HUES6 (cell line): Measurements from ENCODE around the gene PVRIG.
"Not testable (repeated sequence)": the region's sequence is repeated elsewhere in the genome, so short reads cannot be mapped to it uniquely, and the experiment has no call there.

Experiments
- H3K27ac ChIP-seq: 2 replicates; pipeline ENCODE4 v1.7.0; 2013; ENCODE audit warnings: low read depth, mild to moderate bottlenecking, low read length, inconsistent platforms
- H3K27me3 ChIP-seq: 2 replicates; pipeline ENCODE4 v1.6.1; 2013; ENCODE audit warnings: low read length; ENCODE audit not compliant: control insufficient read depth, insufficient read depth
- H3K36me3 ChIP-seq: 2 replicates; pipeline ENCODE4 v1.6.1; 2013; ENCODE audit warnings: low read length; ENCODE audit not compliant: control insufficient read depth, insufficient read depth
- H3K4me1 ChIP-seq: 2 replicates; pipeline ENCODE4 v1.6.1; 2013; ENCODE audit warnings: low read length; ENCODE audit not compliant: control insufficient read depth, insufficient read depth
- H3K4me3 ChIP-seq: 2 replicates; pipeline ENCODE4 v1.5.1; 2013; ENCODE audit warnings: low read depth, low read length
- H3K9ac ChIP-seq: one replicate; pipeline ENCODE4 v1.6.1; 2013; ENCODE audit warnings: mild to moderate bottlenecking, low read length
- H3K9me3 ChIP-seq: 2 replicates; pipeline ENCODE4 v1.6.1; 2013; ENCODE audit warnings: low read depth, low read length; ENCODE audit not compliant: control insufficient read depth, insufficient read depth

The PVRIG gene

GRCh38 chr7:100180084-100180483 is 39.7 kb upstream of the PVRIG start:
- not testable (repeated sequence) for H3K27ac ChIP-seq, H3K9ac ChIP-seq, H3K9me3 ChIP-seq, H3K4me3 ChIP-seq, H3K36me3 ChIP-seq
- Histone ChIP-seq H3K27me3 (peaks cover 16% of the 10 kb centered on the region), H3K4me1 (peaks cover 17% of the 10 kb centered on the region)

- not testable (repeated sequence) for H3K36me3 ChIP-seq, H3K4me3 ChIP-seq, H3K27ac ChIP-seq, H3K9me3 ChIP-seq, H3K9ac ChIP-seq
- peaks cover 16% of the 10 kb centered on the region; the same call in 1 of the 2 replicates for H3K27me3 ChIP-seq
- H3K4me1 ChIP-seq: peaks cover 13% of the 10 kb centered on the region; the same call in 1 of the 2 replicates
Observed at GRCh38 chr7:100182616-100183015, 37.1 kb upstream of the PVRIG start.

- not testable (repeated sequence) for H3K9me3 ChIP-seq, H3K4me3 ChIP-seq, H3K27ac ChIP-seq, H3K36me3 ChIP-seq, H3K9ac ChIP-seq
- Histone ChIP-seq H3K4me1 (peaks cover 13% of the 10 kb centered on the region; the same call in 1 of the 2 replicates), H3K27me3 (peaks cover 11% of the 10 kb centered on the region; the same call in 1 of the 2 replicates)
Observed at GRCh38 chr7:100183090-100183489, 36.7 kb upstream of the PVRIG start.

- no peak overlapping the region for H3K9ac ChIP-seq
- no peak overlapping the region for H3K27ac ChIP-seq
- H3K4me1 ChIP-seq: peaks cover 13% of the 10 kb centered on the region; the same call in 1 of the 2 replicates
- H3K9me3 ChIP-seq: no peaks in the 10 kb centered on the region
- H3K36me3 ChIP-seq: no peaks in the 10 kb centered on the region
- H3K4me3 ChIP-seq: no peak overlapping the region
- H3K27me3 ChIP-seq: no peaks in the 10 kb centered on the region
Observed at GRCh38 chr7:100185726-100186125, 34.0 kb upstream of the PVRIG start.

GRCh38 chr7:100189061-100189460 is 30.7 kb upstream of the PVRIG start:
- H3K27ac ChIP-seq: no peak overlapping the region

GRCh38 chr7:100190048-100190711 is 29.6 kb upstream of the PVRIG start:
- no peaks in the 10 kb centered on the region for H3K36me3 ChIP-seq
- H3K27me3 ChIP-seq: no peaks in the 10 kb centered on the region
- H3K27ac ChIP-seq: no peak overlapping the region
- no peak overlapping the region for H3K4me3 ChIP-seq
- H3K9ac ChIP-seq: no peak overlapping the region
- no peaks in the 10 kb centered on the region for H3K4me1 ChIP-seq
- H3K9me3 ChIP-seq: no peaks in the 10 kb centered on the region

More at GRCh38 chr7:100189061-100189460, 30.7 kb upstream of the PVRIG start:
- Histone ChIP-seq H3K9me3 (no peaks in the 10 kb centered on the region), H3K27me3 (no peaks in the 10 kb centered on the region), H3K4me3 (no peak overlapping the region), H3K9ac (no peak overlapping the region), H3K36me3 (no peaks in the 10 kb centered on the region), H3K4me1 (no peaks in the 10 kb centered on the region)

GRCh38 chr7:100191775-100192174 is 28.0 kb upstream of the PVRIG start:
- no peaks in the 10 kb centered on the region for H3K36me3 ChIP-seq
- H3K27ac ChIP-seq: no peak overlapping the region
- H3K4me1 ChIP-seq: no peaks in the 10 kb centered on the region
- no peak overlapping the region for H3K9ac ChIP-seq
- no peaks in the 10 kb centered on the region for H3K27me3 ChIP-seq
- H3K9me3 ChIP-seq: no peaks in the 10 kb centered on the region
- no peak overlapping the region for H3K4me3 ChIP-seq

GRCh38 chr7:100192281-100192862 is 27.4 kb upstream of the PVRIG start:
- not testable (repeated sequence) for H3K4me1 ChIP-seq, H3K27me3 ChIP-seq, H3K27ac ChIP-seq, H3K9me3 ChIP-seq, H3K36me3 ChIP-seq, H3K9ac ChIP-seq, H3K4me3 ChIP-seq

- no peak overlapping the region for H3K9ac ChIP-seq
- H3K27ac ChIP-seq: no peak overlapping the region
- no peaks in the 10 kb centered on the region for H3K4me1 ChIP-seq
- no peaks in the 10 kb centered on the region for H3K36me3 ChIP-seq
- no peak overlapping the region for H3K4me3 ChIP-seq
- H3K27me3 ChIP-seq: peaks cover 2% of the 10 kb centered on the region; the same call in 1 of the 2 replicates
- H3K9me3 ChIP-seq: no peaks in the 10 kb centered on the region
Observed at GRCh38 chr7:100192969-100193368, 26.8 kb upstream of the PVRIG start.

GRCh38 chr7:100195222-100195621 is 24.5 kb upstream of the PVRIG start:
- Histone ChIP-seq H3K27ac (no peak overlapping the region), H3K4me1 (peaks cover 3% of the 10 kb centered on the region; the same call in 1 of the 2 replicates), H3K27me3 (peaks cover 6% of the 10 kb centered on the region; the same call in 1 of the 2 replicates), H3K9me3 (no peaks in the 10 kb centered on the region), H3K4me3 (no peak overlapping the region), H3K36me3 (no peaks in the 10 kb centered on the region), H3K9ac (no peak overlapping the region)

GRCh38 chr7:100195901-100196322 is 23.8 kb upstream of the PVRIG start:
- not testable (repeated sequence) for H3K36me3 ChIP-seq, H3K4me3 ChIP-seq, H3K9ac ChIP-seq, H3K27ac ChIP-seq, H3K9me3 ChIP-seq, H3K4me1 ChIP-seq, H3K27me3 ChIP-seq
